HFFc6 (cell line): ENCODE data around the gene TMPRSS9. TPM values are rescaled to one million over a fixed set of nuclear protein-coding genes. Genes with fewer than 3 reads are reported as not detected.
A peak's percentile ranks its signal among the peaks of the same experiment; 100 is the strongest.

Source experiments
- DNase-seq: peaks from one replicate; pipeline ENCODE4 v3.0.0-alpha.2; 2018
- H3K27ac Mint-ChIP-seq: 2 replicates; pipeline ENCODE4 v1.8.0; 2020; ENCODE audit warnings: mild to moderate bottlenecking, mixed read lengths
- H3K27me3 Mint-ChIP-seq: 2 replicates; pipeline ENCODE4 v1.8.0; 2021; ENCODE audit warnings: mild to moderate bottlenecking, moderate library complexity, mixed read lengths; ENCODE audit not compliant: insufficient read depth
- H3K36me3 Mint-ChIP-seq: 2 replicates; pipeline ENCODE4 v1.8.0; 2021; ENCODE audit warnings: low read depth, mixed read lengths
- H3K4me1 Mint-ChIP-seq: 2 replicates; pipeline ENCODE4 v1.8.0; 2020; ENCODE audit warnings: low read depth, mixed read lengths
- H3K4me3 Mint-ChIP-seq: 2 replicates; pipeline ENCODE4 v1.8.0; 2020; ENCODE audit warnings: mild to moderate bottlenecking, moderate library complexity, mixed read lengths
- H3K9me3 Mint-ChIP-seq: 2 replicates; pipeline ENCODE4 v1.8.0; 2020; ENCODE audit warnings: mild to moderate bottlenecking, mixed read lengths
- CTCF ChIP-seq: fragments of 200-600 bp; sonication (generic); IDR thresholded peaks from 2 replicates; pipeline ENCODE4 v1.5.0; 2021; ENCODE audit warnings: antibody characterized with exemption, mild to moderate bottlenecking
- total RNA-seq, 6 experiments: library from RNA; stranded (reverse); fragmentation: NEBNext Ultra II Directional; extraction: Animal tissue kit (Norgen Biotek cat#: 25700); gene quantifications; 2 replicates in 1 of 6; 3 replicates in 5 of 6; pipeline ENCODE4 v1.2.3, GENCODE V29; 2021

The TMPRSS9 gene
- total RNA-seq, 6 experiments from 2014 or later = not detected

- no peak for DNase-seq
- Mint-ChIP-seq H3K4me1 (peaks cover 10% of the 10 kb centered on the region), H3K4me3 (no peak overlapping the region)
Measured at GRCh38 chr19:2321565-2322283, 38.3 kb upstream of the TMPRSS9 start.

GRCh38 chr19:2323707-2324106 is 36.4 kb upstream of the TMPRSS9 start:
- no peak overlapping the region for H3K27ac Mint-ChIP-seq
- no peaks in the 10 kb centered on the region for H3K9me3 Mint-ChIP-seq
- no peak for TF ChIP-seq CTCF
- H3K27me3 Mint-ChIP-seq = peaks cover 5% of the 10 kb centered on the region; the same call in 1 of the 2 replicates
- peaks cover 22% of the 10 kb centered on the region for H3K4me1 Mint-ChIP-seq
- no peak overlapping the region for H3K4me3 Mint-ChIP-seq
- H3K36me3 Mint-ChIP-seq = peaks cover 19% of the 10 kb centered on the region
- no peak for DNase-seq

More at GRCh38 chr19:2321565-2322283, 38.3 kb upstream of the TMPRSS9 start:
- TF ChIP-seq CTCF = no peak
- H3K36me3 Mint-ChIP-seq = peaks cover 6% of the 10 kb centered on the region
- H3K27ac Mint-ChIP-seq = no peak overlapping the region
- no peaks in the 10 kb centered on the region for H3K9me3 Mint-ChIP-seq
- no peaks in the 10 kb centered on the region; the same call in 1 of the 2 replicates for H3K27me3 Mint-ChIP-seq

DNA sequence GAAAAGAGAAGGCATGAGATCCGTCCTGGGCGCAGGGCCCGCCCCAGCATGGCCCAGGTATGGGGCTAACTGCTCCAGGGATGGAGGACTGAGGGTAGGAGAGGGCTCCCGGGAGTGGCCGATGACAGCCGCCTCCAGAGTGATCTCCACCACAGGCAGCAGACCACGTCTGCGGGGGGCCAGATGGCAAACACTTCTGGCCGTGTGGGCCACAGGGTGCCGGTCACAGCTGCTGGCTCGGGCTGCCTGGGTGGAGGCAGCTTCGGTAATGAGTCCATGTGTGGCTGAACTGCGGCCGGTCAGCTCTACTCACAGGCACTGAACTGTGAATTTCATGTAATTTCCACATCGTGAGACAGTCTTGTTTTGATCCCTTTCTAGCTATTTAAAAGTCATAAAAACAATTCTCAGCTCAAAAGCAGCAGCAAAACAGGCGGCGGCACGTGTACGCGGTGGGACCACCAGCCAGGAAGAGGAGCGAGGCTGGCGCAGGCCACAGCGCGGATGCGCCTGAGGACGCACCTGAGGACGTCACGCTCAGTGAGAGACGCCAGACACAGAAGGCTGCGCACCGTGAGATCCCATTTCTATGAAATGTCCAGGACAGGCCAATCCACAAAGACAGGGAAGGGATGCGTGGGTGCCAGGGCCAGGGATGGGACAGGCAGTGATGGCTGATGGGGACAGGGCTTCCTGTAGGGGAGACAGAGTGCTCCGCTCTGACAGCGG is 35.7 kb upstream of the TMPRSS9 start:
- peaks cover 25% of the 10 kb centered on the region for H3K4me1 Mint-ChIP-seq
- no peak for DNase-seq
- H3K27ac Mint-ChIP-seq = no peak overlapping the region
- TF ChIP-seq CTCF = no peak
- peaks cover 7% of the 10 kb centered on the region; the same call in 1 of the 2 replicates for H3K27me3 Mint-ChIP-seq
- no peak overlapping the region for H3K4me3 Mint-ChIP-seq
- no peaks in the 10 kb centered on the region for H3K9me3 Mint-ChIP-seq
- H3K36me3 Mint-ChIP-seq = peaks cover 24% of the 10 kb centered on the region

GRCh38 chr19:2325281-2326046 is 34.6 kb upstream of the TMPRSS9 start:
- DNase-seq = no peak
- no peak for TF ChIP-seq CTCF
- Mint-ChIP-seq H3K4me1 (peaks cover 36% of the 10 kb centered on the region), H3K36me3 (peaks cover 25% of the 10 kb centered on the region), H3K4me3 (no peak overlapping the region), H3K27me3 (peaks cover 7% of the 10 kb centered on the region; the same call in 1 of the 2 replicates), H3K27ac (no peak overlapping the region), H3K9me3 (no peaks in the 10 kb centered on the region)

DNA sequence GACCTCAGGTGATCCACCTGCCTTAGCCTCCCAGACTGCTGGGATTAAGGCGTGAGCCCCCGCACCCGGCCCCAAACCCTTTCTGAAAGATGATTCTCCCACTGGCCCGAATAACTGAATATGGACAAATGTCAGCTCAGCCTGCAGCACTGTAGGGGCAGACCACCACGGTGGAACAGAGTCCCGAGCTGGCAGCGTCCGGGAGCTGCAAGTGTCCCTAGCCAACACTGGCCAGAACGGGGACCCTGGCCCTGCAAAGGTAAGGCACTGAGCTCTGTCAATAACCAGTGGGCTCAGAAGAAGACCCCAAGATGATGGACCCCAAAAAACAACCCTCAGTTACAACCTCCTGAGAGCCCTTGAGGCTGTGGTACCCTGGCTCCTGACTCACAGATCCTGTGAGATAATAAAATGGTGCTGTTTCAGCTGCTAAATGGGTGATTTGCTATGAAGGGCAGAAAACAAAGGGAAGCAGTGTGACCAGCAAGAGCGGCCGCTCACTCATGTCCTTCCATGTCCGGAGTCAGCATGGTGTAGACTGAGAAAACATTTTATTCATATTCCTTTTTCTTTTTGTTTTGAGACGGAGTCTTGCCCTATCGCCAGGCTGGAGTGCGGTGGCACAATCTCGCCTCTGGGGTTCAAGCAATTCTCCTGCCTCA is 33.2 kb upstream of the TMPRSS9 start:
- no peaks in the 10 kb centered on the region for H3K9me3 Mint-ChIP-seq
- no peak for TF ChIP-seq CTCF
- H3K4me1 Mint-ChIP-seq = peaks cover 36% of the 10 kb centered on the region
- peak overlapping the region; percentile 99 for H3K27ac Mint-ChIP-seq
- H3K27me3 Mint-ChIP-seq = peaks cover 7% of the 10 kb centered on the region; the same call in 1 of the 2 replicates
- no peak for DNase-seq
- H3K36me3 Mint-ChIP-seq = peaks cover 25% of the 10 kb centered on the region
- peak overlapping the region; percentile 100 for H3K4me3 Mint-ChIP-seq
